HG02885 (cell line): ENCODE measurements around the gene SMIM24.

Experiments
- ATAC-seq: cut with Tn5 transposase; IDR thresholded peaks from one replicate; pipeline ENCODE4 v1.9.1; 2021; ENCODE audit warnings: mild to moderate bottlenecking; ENCODE audit not compliant: unreplicated experiment, poor library complexity

The SMIM24 gene

DNA sequence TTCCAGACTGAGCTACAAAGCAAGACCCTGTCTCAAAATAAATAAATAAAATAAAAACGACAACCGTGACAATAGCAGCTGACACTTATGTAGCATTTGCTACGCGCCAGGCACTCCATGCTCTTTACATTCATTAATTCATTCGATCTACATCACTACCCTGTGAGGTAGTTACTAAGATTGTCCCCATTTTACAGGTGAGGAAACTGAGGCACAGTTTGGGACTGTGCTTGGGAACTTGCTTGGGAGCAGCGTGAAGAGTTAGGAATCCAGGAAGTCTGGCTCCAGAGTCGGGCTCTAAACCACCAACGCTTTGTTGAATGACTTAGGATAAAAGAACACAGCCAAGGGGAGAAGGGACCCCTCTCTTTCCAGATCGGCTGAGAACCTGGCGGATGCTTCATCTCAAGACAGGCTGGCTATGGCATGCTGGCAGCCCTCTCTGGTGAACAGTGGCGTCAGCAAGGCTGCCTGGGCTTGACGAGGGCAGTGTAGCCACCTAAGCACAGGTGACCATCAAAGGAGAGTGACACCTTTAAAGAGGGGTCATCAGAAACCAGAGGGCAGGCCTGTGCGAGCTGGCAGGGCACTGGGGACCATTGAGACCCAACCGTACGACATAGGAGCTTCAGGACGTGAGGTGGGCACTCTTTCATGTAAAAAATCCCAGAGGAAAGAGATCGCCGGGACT is 19.6 kb upstream of the SMIM24 start:
- ATAC-seq: peak; percentile 5

DNA sequence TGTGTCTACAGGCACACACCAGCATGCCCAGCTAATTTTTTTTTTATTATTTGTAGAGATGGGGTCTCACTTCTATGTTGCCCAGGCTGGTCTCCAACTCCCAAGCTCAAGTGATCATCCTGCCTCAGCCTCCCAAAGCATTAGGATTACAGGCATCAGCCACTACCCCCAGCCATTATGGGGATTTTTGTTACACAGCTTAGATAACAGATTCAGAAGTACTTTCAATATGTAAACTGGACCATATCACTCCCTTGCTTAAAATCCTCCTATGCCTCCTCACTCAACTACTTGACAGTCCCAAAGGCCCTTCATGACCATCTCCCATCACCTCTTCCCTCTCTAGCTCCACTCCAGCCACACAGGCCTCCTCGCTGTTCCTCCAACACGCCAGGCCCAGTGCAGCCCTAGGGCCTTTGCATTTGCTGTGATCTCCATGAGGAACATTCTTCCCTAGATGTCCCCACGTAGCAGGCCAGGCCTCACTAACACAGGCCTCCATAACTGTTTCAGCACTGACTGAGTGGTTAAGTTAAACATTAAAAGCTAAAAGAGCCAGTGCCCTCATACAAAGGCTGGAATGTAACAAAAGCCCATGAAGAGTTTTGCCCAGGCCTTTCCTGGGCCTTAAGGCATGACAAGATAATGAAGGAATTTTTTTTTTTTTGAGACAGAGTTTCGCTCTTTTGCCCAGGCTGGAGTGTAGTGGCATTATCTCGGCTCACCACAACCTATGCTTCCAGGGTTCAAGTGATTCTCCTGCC is 17.6 kb upstream of the SMIM24 start:
- no peak for ATAC-seq

DNA sequence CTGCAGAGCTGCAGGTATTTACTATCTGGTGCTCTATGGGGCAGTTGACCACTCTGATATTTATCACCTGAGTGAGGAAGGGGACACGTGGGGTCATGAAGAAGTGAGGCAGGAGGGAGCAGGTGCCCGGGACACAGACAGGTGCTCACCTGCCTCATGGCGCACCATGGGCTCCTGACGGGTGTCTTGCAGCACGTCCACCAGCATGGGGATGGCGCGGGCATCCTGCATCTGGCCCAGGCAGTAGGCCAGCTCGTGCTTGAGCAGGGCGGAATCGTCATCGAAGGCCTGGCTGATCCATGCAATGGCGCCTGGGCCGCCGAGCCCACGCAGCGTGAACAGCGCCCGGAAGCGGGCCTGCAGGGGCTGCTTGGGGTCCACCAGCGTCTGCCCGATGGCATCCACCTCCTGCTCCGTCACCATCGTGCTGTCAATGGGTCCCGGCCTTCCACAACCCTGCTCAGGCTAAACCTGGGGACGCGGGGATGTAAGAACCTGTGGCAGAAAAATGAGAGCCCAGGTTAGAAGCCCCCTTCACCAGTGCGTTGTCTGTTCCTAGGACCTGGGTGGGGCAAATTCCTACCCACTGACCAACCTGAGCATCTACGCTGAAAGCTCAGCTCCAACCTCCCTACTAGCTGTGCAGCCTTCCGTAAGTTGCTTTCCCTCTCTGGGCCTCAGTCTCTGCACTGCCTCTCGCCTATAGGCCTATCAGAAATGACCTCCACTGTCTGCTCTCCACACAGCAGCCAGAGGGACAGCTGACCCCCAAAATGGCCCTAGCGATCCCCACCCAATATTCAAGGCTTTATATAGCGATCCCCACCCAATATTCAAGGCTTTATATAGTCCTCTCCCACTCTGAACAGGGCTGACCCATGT is 16.3 kb upstream of the SMIM24 start:
- ATAC-seq: no peak

DNA sequence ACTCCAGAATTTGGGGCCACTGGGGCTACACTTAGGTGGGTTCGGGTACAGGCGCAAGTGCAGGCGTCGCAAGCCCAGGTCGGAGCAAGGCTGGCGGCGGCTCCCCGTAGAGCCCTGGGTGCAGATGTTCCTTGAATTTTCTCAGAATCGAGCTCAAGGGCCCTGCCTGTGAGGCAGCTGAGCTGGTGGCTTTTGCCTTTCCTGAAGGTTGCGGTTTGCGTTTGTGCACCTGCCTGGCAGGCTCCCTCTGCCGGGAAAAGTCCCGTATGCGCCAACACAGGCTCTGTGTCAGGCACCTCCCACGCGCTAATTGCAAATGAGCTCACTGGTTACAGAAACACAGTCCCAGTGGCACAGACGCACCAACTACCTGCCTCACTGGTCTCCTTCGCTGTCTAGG is 14.2 kb upstream of the SMIM24 start:
- ATAC-seq: no peak

DNA sequence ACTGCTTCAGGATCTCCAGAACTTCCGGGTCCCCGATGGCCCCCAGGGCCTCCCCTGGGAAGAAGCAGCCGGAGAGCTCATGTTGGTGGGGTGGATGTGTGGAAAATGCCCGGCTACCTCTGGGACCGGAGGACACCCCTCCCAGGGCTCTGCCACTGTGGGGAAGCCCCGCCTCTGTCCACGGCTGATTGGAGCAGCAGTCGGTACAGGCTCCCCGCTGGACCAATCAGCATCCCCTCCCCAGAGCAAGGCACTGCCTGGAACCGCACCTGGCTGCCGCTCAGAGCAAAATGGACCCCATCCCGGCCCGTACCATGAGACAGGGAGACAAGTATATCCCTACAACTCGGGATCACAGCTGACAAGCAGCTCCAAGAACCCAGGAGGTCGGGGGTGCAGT is 13.7 kb upstream of the SMIM24 start:
- no peak for ATAC-seq

DNA sequence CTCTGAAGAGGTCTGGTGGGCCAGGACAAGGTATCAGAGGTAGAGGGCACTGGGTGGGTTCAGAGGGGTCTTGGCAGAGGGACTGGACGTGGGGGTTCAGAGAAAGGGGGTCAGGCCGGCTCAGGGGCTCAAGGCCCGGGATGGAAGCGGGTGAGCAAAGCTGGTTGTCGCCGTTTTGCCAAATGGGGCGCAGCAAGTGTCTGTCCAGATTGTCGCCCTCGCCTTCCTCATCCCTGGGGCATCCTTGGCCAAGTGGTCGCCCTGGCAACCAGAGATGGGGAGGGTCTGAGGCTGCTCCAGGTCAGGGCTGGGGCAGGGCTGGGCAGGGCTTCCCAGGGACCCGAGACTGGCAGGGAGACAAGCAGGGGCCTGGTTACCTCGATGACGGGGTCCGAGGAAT is 13.3 kb upstream of the SMIM24 start:
- ATAC-seq: no peak

DNA sequence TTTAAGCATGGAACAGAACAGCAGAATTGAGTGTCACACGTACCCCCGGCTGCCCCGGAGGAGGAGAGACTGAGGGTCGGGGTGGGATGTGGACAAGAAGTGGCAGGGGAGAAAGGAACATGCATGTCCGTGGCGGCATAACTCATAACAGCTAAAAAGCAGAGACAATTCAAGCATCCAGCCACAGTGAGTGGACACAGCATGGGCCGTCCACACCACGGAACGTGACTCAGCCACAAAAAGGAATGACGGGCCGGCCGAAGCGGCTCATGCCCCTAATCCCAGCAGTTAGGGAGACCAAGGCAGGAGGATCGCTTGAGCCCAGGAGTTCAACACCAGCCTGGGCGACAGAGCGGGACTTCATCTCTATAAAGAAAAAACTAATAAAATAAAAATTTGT is 12.6 kb upstream of the SMIM24 start:
- ATAC-seq: no peak

GRCh38 chr19:3492131-3492839 is 12.0 kb upstream of the SMIM24 start:
- no peak for ATAC-seq

DNA sequence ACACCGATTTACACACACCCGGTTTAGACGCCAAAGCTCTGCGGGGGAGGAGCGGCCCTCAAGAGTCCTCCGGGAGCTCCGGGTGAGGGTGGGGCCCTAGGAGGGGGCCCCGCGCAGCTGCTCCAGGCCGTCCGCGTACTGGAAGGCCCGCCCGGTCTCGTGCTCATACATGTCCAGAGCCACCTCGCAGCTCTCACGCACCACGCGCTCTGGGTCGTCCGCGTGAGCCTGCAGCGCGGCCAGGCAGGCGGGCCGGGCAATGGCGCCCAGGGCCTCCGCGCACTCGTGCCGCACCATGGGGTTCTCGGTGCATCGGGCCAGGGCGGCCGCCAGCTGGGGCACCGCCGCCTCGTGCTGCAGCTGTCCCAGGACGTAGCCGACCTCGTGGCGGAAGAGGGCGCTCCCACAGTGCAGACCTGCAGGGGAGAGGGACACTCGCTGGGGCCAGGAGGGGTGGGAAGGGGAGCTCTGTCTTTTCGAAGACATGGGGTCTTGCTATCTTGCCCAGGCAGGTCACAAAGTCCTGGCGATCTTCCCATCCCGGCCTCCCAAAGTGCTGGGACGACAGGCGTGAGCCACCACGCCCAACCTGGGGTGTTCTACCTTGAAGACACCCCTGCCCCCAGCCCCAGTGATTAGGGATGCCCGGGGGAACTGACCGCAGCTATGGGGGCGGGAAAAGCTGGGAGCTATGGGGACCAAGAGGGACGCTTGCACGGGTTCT is 11.2 kb upstream of the SMIM24 start:
- ATAC-seq: no peak

- no peak for ATAC-seq
These were observed 2.9 kb upstream of the SMIM24 start, which contains the start of gene SMIM44 for GRCh38 chr19:3483226-3483628. Gene SMIM44 (minus strand): TSS chr19:3483441. CDS start chr19:3483403, 38 bp downstream.

GRCh38 chr19:3482507-3483225 is 2.3 kb upstream of the SMIM24 start:
- no peak for ATAC-seq

DNA sequence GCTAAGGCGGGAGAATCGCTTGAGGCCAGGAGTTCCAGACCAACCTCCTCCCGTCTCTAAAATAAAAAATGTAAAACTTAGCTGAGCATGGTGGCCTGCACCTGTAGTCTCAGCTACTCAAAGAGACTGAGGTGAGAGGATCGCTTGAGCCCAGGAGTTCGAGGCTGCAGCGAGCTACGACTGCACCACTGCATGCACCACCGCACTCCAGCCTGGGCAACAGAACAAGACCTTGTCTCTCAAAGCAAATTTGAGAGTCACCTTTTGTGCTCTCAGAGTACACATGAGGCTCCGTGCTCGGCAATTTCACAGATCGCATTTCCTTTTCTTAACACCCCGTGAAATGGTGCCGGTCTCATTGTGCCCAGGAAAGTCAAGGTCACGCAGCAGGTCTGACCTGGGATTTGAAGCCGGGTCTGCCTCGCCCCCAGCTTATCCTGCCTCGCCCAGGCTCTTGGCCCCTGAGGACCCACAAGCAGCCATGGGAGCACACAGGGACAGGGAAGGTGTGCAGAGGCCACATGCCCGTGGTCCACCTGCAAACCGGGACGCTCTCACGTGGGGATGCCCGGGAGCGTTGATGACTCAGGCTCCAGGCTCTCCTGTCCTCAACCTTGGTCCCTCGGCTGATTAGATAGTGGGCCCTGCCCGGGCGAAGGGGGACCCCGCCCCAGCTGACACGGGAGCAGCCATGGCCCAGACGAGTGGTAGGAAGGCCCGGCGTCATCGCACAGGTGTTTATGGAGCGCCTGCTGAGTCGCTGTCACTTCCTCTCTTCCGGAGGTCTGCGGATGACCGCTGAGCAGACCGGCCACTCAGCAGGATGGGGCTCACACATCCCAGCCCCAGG is 1.1 kb upstream of the SMIM24 start:
- ATAC-seq: no peak

- ATAC-seq: no peak
These were observed 500 bp downstream of the SMIM24 start for GRCh38 chr19:3479834-3480215.

DNA sequence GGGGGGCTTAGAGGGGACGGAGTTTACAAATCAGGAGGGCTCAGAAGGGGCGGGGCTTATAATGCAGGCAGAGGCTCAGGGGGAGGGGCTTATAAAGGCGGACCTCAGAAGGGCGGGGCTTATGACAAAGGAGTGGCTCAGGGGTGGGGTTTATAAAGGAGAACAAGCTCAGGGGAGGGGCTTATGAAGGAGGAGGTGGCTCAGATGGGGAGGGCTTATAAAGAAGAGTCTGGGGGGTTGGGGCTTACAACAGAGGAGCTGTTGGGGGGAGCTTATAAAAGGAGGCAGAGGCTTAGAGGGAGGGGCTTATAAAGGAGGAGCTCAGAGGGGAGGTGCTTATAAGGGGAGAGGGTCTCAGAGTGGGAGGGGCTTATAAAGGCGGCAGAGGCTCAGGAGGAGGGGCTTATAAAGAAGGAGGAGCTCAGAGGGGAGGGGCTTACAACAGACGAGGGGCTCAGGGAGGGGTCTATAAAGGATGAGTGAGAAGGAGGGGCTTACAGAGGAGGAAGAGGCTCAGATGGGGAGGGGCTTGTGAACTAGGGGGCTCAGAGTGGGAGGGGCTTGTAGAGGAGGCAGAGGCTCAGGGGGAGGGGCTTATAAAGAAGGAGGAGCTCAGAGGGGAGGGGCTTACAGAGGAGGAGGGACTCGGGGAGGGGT is 1.0 kb downstream of the SMIM24 start:
- ATAC-seq: no peak

GRCh38 chr19:3478409-3479176 is 1.7 kb downstream of the SMIM24 start:
- ATAC-seq: no peak

GRCh38 chr19:3477951-3478350 is 2.4 kb downstream of the SMIM24 start:
- ATAC-seq: no peak

- ATAC-seq: no peak
These were observed 2.8 kb downstream of the SMIM24 start for GRCh38 chr19:3477506-3477905.
